IMR-90 (cell line): ENCODE results near the gene MPPED1. TPM values are rescaled to one million over a fixed set of nuclear protein-coding genes. Genes with fewer than 3 reads are reported as not detected.

Experiments used
- ATAC-seq: fragments of 200-7000 bp; cut with Tn5 transposase; 2 replicates; pipeline ENCODE4 v1.9.1; 2020; ENCODE audit warnings: low read depth, mild to moderate bottlenecking, moderate library complexity
- BruUV-seq: library from RNA; stranded (reverse); fragments of 400-500 nt; replicated peaks from 2 replicates; lab custom pipeline; 2021; lab: Mats Ljungman, UMichigan
- CTCF ChIA-PET: fragments of 300-600 bp; formaldehyde crosslinking; extraction: SDS; loops from one replicate; lab custom pipeline; 2021; ENCODE audit warnings: antibody characterized with exemption; lab: Yijun Ruan, JAX
- POLR2A ChIA-PET: fragments of 300-600 bp; sonication (Branson Sonifier 250); formaldehyde crosslinking; loops from one replicate; lab custom pipeline; 2022; ENCODE audit warnings: antibody characterized with exemption; ENCODE audit not compliant: unreplicated experiment; lab: Charles Lee
- DNase-seq: peaks from one replicate; pipeline ENCODE4 v3.0.0; 2013
- H2AFZ ChIP-seq: replicated peaks from 2 replicates; pipeline ENCODE3; 2013; ENCODE audit warnings: low read length, mild to moderate bottlenecking; ENCODE audit not compliant: poor library complexity
- H2AK5ac ChIP-seq: 2 replicates; pipeline ENCODE4 v1.6.1; 2013; ENCODE audit warnings: low read depth, low read length, inconsistent platforms
- H2AK9ac ChIP-seq: replicated peaks from 2 replicates; pipeline ENCODE3; 2013; ENCODE audit warnings: mild to moderate bottlenecking, low read depth, low read length, moderate library complexity; ENCODE audit not compliant: poor library complexity
- H2BK120ac ChIP-seq: 2 replicates; pipeline ENCODE4 v1.6.1; 2013; ENCODE audit warnings: low read depth, low read length, inconsistent platforms
- H2BK15ac ChIP-seq: 3 replicates; pipeline ENCODE4 v1.6.1; 2013; ENCODE audit warnings: low read depth, low read length, inconsistent platforms
- H2BK20ac ChIP-seq: 2 replicates; pipeline ENCODE4 v1.6.1; 2013; ENCODE audit warnings: low read depth, mild to moderate bottlenecking, inconsistent platforms, low read length, moderate library complexity
- H2BK5ac ChIP-seq: 2 replicates; pipeline ENCODE4 v1.6.1; 2013; ENCODE audit warnings: mild to moderate bottlenecking, low read depth, low read length, inconsistent platforms; ENCODE audit not compliant: poor library complexity, severe bottlenecking
- H3K14ac ChIP-seq: replicated peaks from 2 replicates; pipeline ENCODE4 v1.6.1; 2013; ENCODE audit warnings: low read depth, low read length, inconsistent platforms
- H3K18ac ChIP-seq: 2 replicates; pipeline ENCODE4 v1.6.1; 2013; ENCODE audit warnings: low read depth, low read length, control low read depth
- H3K23ac ChIP-seq: 2 replicates; pipeline ENCODE4 v1.6.1; 2013; ENCODE audit warnings: low read depth, low read length, inconsistent platforms
- H3K27ac ChIP-seq: 2 replicates; pipeline ENCODE4 v1.5.1; 2013; ENCODE audit warnings: mild to moderate bottlenecking, control low read depth, low read length; ENCODE audit not compliant: insufficient read depth
- H3K27me3 ChIP-seq: 2 replicates; pipeline ENCODE4 v1.6.1; 2013; ENCODE audit warnings: low read length; ENCODE audit not compliant: control insufficient read depth, insufficient read depth
- H3K36me3 ChIP-seq: 2 replicates; pipeline ENCODE4 v1.6.1; 2013; ENCODE audit warnings: low read length, mixed read lengths; ENCODE audit not compliant: control insufficient read depth, insufficient read depth
- H3K4ac ChIP-seq: 2 replicates; pipeline ENCODE4 v1.6.1; 2013; ENCODE audit warnings: low read depth, low read length, inconsistent platforms
- H3K4me1 ChIP-seq: 2 replicates; pipeline ENCODE4 v1.6.1; 2013; ENCODE audit warnings: low read length, mixed read lengths; ENCODE audit not compliant: control insufficient read depth, insufficient read depth
- H3K4me2 ChIP-seq: 2 replicates; pipeline ENCODE4 v1.6.1; 2013; ENCODE audit warnings: low read depth, mild to moderate bottlenecking, control low read depth, low read length, moderate library complexity
- H3K4me3 ChIP-seq: 2 replicates; pipeline ENCODE4 v1.5.1; 2013; ENCODE audit warnings: low read depth, mild to moderate bottlenecking, control low read depth, low read length, moderate library complexity; ENCODE audit not compliant: insufficient read depth
- H3K56ac ChIP-seq: 2 replicates; pipeline ENCODE4 v1.6.1; 2013; ENCODE audit warnings: low read length, inconsistent platforms; ENCODE audit not compliant: insufficient read depth; ENCODE audit errors: extremely low read depth
- H3K79me1 ChIP-seq, 2 experiments: 2 replicates each; pipeline ENCODE4 v1.6.1; 2013; ENCODE audit warnings: low read length in 2 of 2, inconsistent platforms in 1 of 2, low read depth in 1 of 2
- H3K9ac ChIP-seq: 2 replicates; pipeline ENCODE4 v1.6.1; 2013; ENCODE audit warnings: low read depth, low read length, control low read depth
- H3K9me1 ChIP-seq: 2 replicates; pipeline ENCODE4 v1.6.1; 2013; ENCODE audit warnings: low read length, inconsistent platforms; ENCODE audit not compliant: insufficient read depth
- H3K9me3 ChIP-seq: 2 replicates; pipeline ENCODE4 v1.6.1; 2013; ENCODE audit warnings: low read length; ENCODE audit not compliant: control insufficient read depth, insufficient read depth
- H4K20me1 ChIP-seq: 2 replicates; pipeline ENCODE4 v1.6.1; 2013; ENCODE audit warnings: low read length, inconsistent platforms; ENCODE audit not compliant: insufficient read depth
- H4K5ac ChIP-seq: 2 replicates; pipeline ENCODE4 v1.6.1; 2013; ENCODE audit warnings: mild to moderate bottlenecking, low read depth, low read length, control low read depth
- H4K8ac ChIP-seq, 2 experiments: 2 replicates each; pipeline ENCODE4 v1.6.1; 2013; ENCODE audit warnings: low read depth in 2 of 2, low read length in 2 of 2, control low read depth in 1 of 2, inconsistent platforms in 1 of 2
- H4K91ac ChIP-seq: 2 replicates; pipeline ENCODE4 v1.6.1; 2013; ENCODE audit warnings: low read depth, low read length, inconsistent platforms; ENCODE audit not compliant: insufficient read depth
- BHLHE40 ChIP-seq: fragments of 150-350 bp; IDR thresholded peaks from 2 replicates; pipeline ENCODE4 v1.6.1; 2016; ENCODE audit warnings: mild to moderate bottlenecking, low read depth, low read length
- CEBPB ChIP-seq: IDR thresholded peaks from 2 replicates; pipeline ENCODE4 v1.6.1; 2012; ENCODE audit warnings: low read depth, low read length, improper control_type of control experiment
- CHD1 ChIP-seq: IDR thresholded peaks from 2 replicates; pipeline ENCODE4 v1.6.1; 2012; ENCODE audit warnings: low read depth, low read length, improper control_type of control experiment
- MAFK ChIP-seq: IDR thresholded peaks from 2 replicates; pipeline ENCODE4 v1.6.1; 2012; ENCODE audit warnings: low read depth, low read length, improper control_type of control experiment
- MAZ ChIP-seq: IDR thresholded peaks from 2 replicates; pipeline ENCODE4 v1.6.1; 2012; ENCODE audit warnings: low read depth, mild to moderate bottlenecking, low read length, improper control_type of control experiment, moderate library complexity, borderline replicate concordance
- POLR2A ChIP-seq: IDR thresholded peaks from 2 replicates; pipeline ENCODE4 v1.6.1; 2012; ENCODE audit warnings: mild to moderate bottlenecking, low read depth, low read length
- RAD21 ChIP-seq: IDR thresholded peaks from 2 replicates; pipeline ENCODE4 v1.6.1; 2012; ENCODE audit warnings: low read length, improper control_type of control experiment
- RCOR1 ChIP-seq: IDR thresholded peaks from 2 replicates; pipeline ENCODE4 v1.6.1; 2012; ENCODE audit warnings: mild to moderate bottlenecking, low read length, improper control_type of control experiment; ENCODE audit not compliant: insufficient replicate concordance
- SMC3 ChIP-seq: fragments of 150-350 bp; IDR thresholded peaks from 2 replicates; pipeline ENCODE4 v1.6.1; 2016; ENCODE audit warnings: low read depth, mild to moderate bottlenecking, antibody characterized with exemption, low read length, moderate library complexity
- WGBS, 2 experiments: methylation state at CpG; one replicate each; pipeline versions ENCODE4 v1.1.5 to v1.1.7; 2013; ENCODE audit warnings: missing lambda C conversion rate in 2 of 2; ENCODE audit not compliant: insufficient read length in 1 of 2; ENCODE audit errors: extremely low coverage in 2 of 2; 5-methylcytosine and 5-hydroxymethylcytosine counted together
- dilution Hi-C: fragments of 300-500 bp; cut with HindIII; formaldehyde crosslinking; loops from one replicate; pipeline ENCODE4 v1.14.3; 2018; ENCODE audit warnings: low sequenced_read_pairs; ENCODE audit not compliant: unreplicated experiment
- in situ Hi-C: fragments of 300-500 bp; cut with MboI; formaldehyde crosslinking; loops from 3 replicates; pipeline ENCODE4 v1.14.3; 2019; ENCODE audit warnings: low sequenced_read_pairs, inconsistent platforms, mixed read lengths
- intact Hi-C: fragments of 100-400 bp; cut with micrococcal nuclease; formaldehyde crosslinking; loops from 2 replicates; pipeline ENCODE4 v1.10.0; 2022
- polyA plus RNA-seq, 3 experiments: library from polyadenylated mRNA; depleted of rRNA; stranded (reverse); fragments of >200 nt; gene quantifications; 2 replicates each; pipeline ENCODE4 v1.2.3, GENCODE V29; 2012; ENCODE audit warnings: low replicate concordance in 1 of 3
- total RNA-seq: library from RNA; depleted of rRNA; stranded (reverse); fragments of >200 nt; gene quantifications from 2 replicates; pipeline ENCODE4 v1.2.3, GENCODE V29; 2012

Gene MPPED1
- total and polyA plus RNA-seq, 2 of the 4 experiments (the other 2 are of a cell fraction), result not detected

DNA sequence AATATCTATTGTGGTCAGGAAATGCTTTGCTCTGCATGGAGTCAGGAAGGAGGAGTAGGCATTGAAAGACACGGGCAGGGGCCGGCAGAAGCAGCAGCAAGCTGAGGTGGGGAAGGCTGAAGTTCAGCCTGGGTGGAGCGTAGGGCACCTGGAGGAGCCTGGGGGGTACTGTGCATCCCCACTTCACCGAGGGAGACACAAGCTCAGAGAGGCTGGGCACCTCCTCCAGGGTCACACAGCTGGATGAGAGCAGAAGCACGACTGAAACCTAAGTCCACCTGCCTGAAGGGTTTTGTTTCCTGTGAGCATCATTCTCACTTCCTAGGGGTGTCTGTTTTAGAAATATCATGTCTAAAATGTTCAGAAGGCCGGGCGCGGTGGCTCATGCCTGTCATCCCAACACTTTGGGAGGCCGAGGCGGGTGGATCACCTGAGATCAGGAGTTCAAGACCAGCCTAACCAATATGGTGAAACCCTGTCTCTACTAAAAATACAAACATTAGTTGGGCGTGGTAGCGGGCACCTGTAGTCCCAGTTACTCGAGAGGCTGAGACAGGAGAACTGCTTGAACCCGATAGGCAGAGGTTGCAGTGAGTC lies 138.3 kb downstream of the MPPED1 start:
- Histone ChIP-seq H3K4me3 (no peak overlapping the region), H2AK5ac (no peak overlapping the region), H3K9me3 (no peaks in the 10 kb centered on the region), H3K23ac (no peak overlapping the region), H3K4ac (no peak overlapping the region), H2BK20ac (no peak overlapping the region), H3K56ac (no peak overlapping the region), H2BK5ac (no peak overlapping the region), H3K27ac (no peak overlapping the region), H3K4me2 (no peak overlapping the region), H2AK9ac (no peak overlapping the region), H4K5ac (no peak overlapping the region), H2AFZ (no peak overlapping the region), H2BK15ac (no peak overlapping the region), H3K9me1 (no peaks in the 10 kb centered on the region), H2BK120ac (no peak overlapping the region), H3K27me3 (no peaks in the 10 kb centered on the region), H3K14ac (no peak overlapping the region), H3K18ac (no peak overlapping the region), H4K8ac (no peak overlapping the region), H4K20me1 (no peaks in the 10 kb centered on the region), H3K9ac (no peak overlapping the region), H4K91ac (no peak overlapping the region), H3K79me1 (no peaks in the 10 kb centered on the region), H3K36me3 (no peaks in the 10 kb centered on the region), H3K4me1 (no peaks in the 10 kb centered on the region)
- ATAC-seq (no peak), DNase-seq (no peak)
- TF ChIP-seq MAFK, result no peak
- no peak for TF ChIP-seq RCOR1
- TF ChIP-seq SMC3, result no peak
- TF ChIP-seq CEBPB, result no peak
- TF ChIP-seq MAZ, result no peak
- no peak for TF ChIP-seq POLR2A
- no peak for TF ChIP-seq RAD21
- TF ChIP-seq BHLHE40, result no peak
- no peak for TF ChIP-seq CHD1
- in situ Hi-C loops, result no loop called here
- ChIA-PET POLR2A (no interaction called here), CTCF (no interaction called here)
- intact Hi-C loops, result no loop called here
- WGBS, 2 experiments, result 49% methylated on average over 4 of the region's 14 CpGs; no CpG with 5 or more reads in 1 of the 2 experiments
- dilution Hi-C loops, result no loop called here
- no TSS peak for BruUV-seq
